H9 (cell line): ENCODE measurements around the gene GBE1. TPM values are rescaled to one million over a fixed set of nuclear protein-coding genes. Genes with fewer than 3 reads are reported as not detected.

Source experiments
- DNase-seq: peaks from one replicate; pipeline ENCODE4 v3.0.0-alpha.2; 2017
- H2AFZ ChIP-seq: one replicate; pipeline ENCODE4 v1.6.1; 2013; ENCODE audit warnings: mild to moderate bottlenecking, low read length, control low read depth, moderate library complexity
- H2AK5ac ChIP-seq: 2 replicates; pipeline ENCODE4 v1.6.1; 2013; ENCODE audit warnings: low read length, control low read depth, mixed read lengths; ENCODE audit not compliant: insufficient read length
- H2BK120ac ChIP-seq: one replicate; pipeline ENCODE4 v1.6.1; 2013; ENCODE audit warnings: low read depth, mild to moderate bottlenecking, low read length, control low read depth, inconsistent platforms; ENCODE audit not compliant: poor library complexity, severe bottlenecking
- H2BK12ac ChIP-seq: 2 replicates; pipeline ENCODE4 v1.6.1; 2013; ENCODE audit warnings: low read length, control low read depth, mixed read lengths, low read depth; ENCODE audit not compliant: insufficient read length
- H2BK15ac ChIP-seq: 2 replicates; pipeline ENCODE4 v1.6.1; 2013; ENCODE audit warnings: low read depth, low read length, control low read depth
- H2BK20ac ChIP-seq: one replicate; pipeline ENCODE4 v1.6.1; 2013; ENCODE audit warnings: low read depth, mild to moderate bottlenecking, low read length, control low read depth, inconsistent platforms; ENCODE audit not compliant: poor library complexity, severe bottlenecking
- H2BK5ac ChIP-seq: 2 replicates; pipeline ENCODE4 v1.6.1; 2013; ENCODE audit warnings: low read length, control low read depth, mixed read lengths; ENCODE audit not compliant: insufficient read length
- H3K14ac ChIP-seq: 2 replicates; pipeline ENCODE4 v1.6.1; 2013; ENCODE audit warnings: low read length, control low read depth; ENCODE audit not compliant: insufficient read depth
- H3K18ac ChIP-seq: 2 replicates; pipeline ENCODE4 v1.6.1; 2013; ENCODE audit warnings: low read depth, mild to moderate bottlenecking, mixed read lengths, low read length, control low read depth; ENCODE audit not compliant: insufficient read length
- H3K23ac ChIP-seq: 2 replicates; pipeline ENCODE4 v1.6.1; 2013; ENCODE audit warnings: low read length, control low read depth, mixed read lengths, low read depth; ENCODE audit not compliant: insufficient read length
- H3K23me2 ChIP-seq: 2 replicates; pipeline ENCODE4 v1.6.1; 2013; ENCODE audit warnings: low read depth, mild to moderate bottlenecking, mixed read lengths, low read length, control low read depth; ENCODE audit not compliant: insufficient read length, poor library complexity, severe bottlenecking
- H3K27ac ChIP-seq: 2 replicates; pipeline ENCODE4 v1.5.1; 2013; ENCODE audit warnings: low read length, control low read depth, mixed read lengths, low read depth; ENCODE audit not compliant: insufficient read length
- H3K27me3 ChIP-seq: 2 replicates; pipeline ENCODE4 v1.6.1; 2013; ENCODE audit warnings: low read length, control low read depth, inconsistent platforms; ENCODE audit not compliant: insufficient read depth
- H3K4ac ChIP-seq: 2 replicates; pipeline ENCODE4 v1.6.1; 2013; ENCODE audit warnings: low read depth, mild to moderate bottlenecking, control low read depth, inconsistent platforms, low read length, moderate library complexity
- H3K4me1 ChIP-seq: 2 replicates; pipeline ENCODE4 v1.6.1; 2013; ENCODE audit warnings: low read length, control low read depth, inconsistent platforms; ENCODE audit not compliant: insufficient read depth
- H3K4me2 ChIP-seq: 2 replicates; pipeline ENCODE4 v1.6.1; 2013; ENCODE audit warnings: low read length, control low read depth, mixed read lengths; ENCODE audit not compliant: insufficient read length, insufficient read depth
- H3K56ac ChIP-seq: 2 replicates; pipeline ENCODE4 v1.6.1; 2013; ENCODE audit warnings: low read depth, mild to moderate bottlenecking, mixed read lengths, low read length, control low read depth; ENCODE audit not compliant: insufficient read length
- H3K79me1 ChIP-seq: 2 replicates; pipeline ENCODE4 v1.6.1; 2013; ENCODE audit warnings: low read depth, mild to moderate bottlenecking, moderate library complexity, low read length, control low read depth, inconsistent platforms; ENCODE audit not compliant: insufficient read depth, poor library complexity, severe bottlenecking
- H3K79me2 ChIP-seq: 2 replicates; pipeline ENCODE4 v1.6.1; 2013; ENCODE audit warnings: low read length, control low read depth, inconsistent platforms; ENCODE audit not compliant: insufficient read depth
- H3K9ac ChIP-seq: 2 replicates; pipeline ENCODE4 v1.6.1; 2013; ENCODE audit warnings: low read length, control low read depth, mixed read lengths; ENCODE audit not compliant: insufficient read length; ENCODE audit errors: extremely low read depth
- H3K9me3 ChIP-seq: one replicate; pipeline ENCODE4 v1.6.1; 2013; ENCODE audit warnings: low read depth, low read length, inconsistent platforms; ENCODE audit not compliant: control insufficient read depth
- H3T11ph ChIP-seq: one replicate; pipeline ENCODE4 v1.6.1; 2013; ENCODE audit warnings: mild to moderate bottlenecking, low read length, control low read depth, inconsistent platforms
- H4K20me1 ChIP-seq: one replicate; pipeline ENCODE4 v1.6.1; 2013; ENCODE audit not compliant: control insufficient read depth, insufficient read length, insufficient read depth
- H4K5ac ChIP-seq: 2 replicates; pipeline ENCODE4 v1.6.1; 2013; ENCODE audit warnings: low read depth, mild to moderate bottlenecking, mixed read lengths, low read length, control low read depth; ENCODE audit not compliant: insufficient read length
- H4K8ac ChIP-seq: replicated peaks from 2 replicates; pipeline ENCODE4 v1.6.1; 2013; ENCODE audit warnings: low read length, control low read depth, mixed read lengths, low read depth; ENCODE audit not compliant: insufficient read length
- H4K91ac ChIP-seq: 2 replicates; pipeline ENCODE4 v1.6.1; 2013; ENCODE audit warnings: low read depth, mild to moderate bottlenecking, moderate library complexity, mixed read lengths, low read length, control low read depth; ENCODE audit not compliant: insufficient read length
- H3K27ac Mint-ChIP-seq, 3 experiments: 2 replicates in 2 of 3; 3 replicates in 1 of 3; pipeline ENCODE4 v1.8.0; 2020 to 2021; ENCODE audit warnings: mixed read lengths in 3 of 3, mild to moderate bottlenecking in 1 of 3, moderate library complexity in 1 of 3
- H3K27me3 Mint-ChIP-seq: 2 replicates; pipeline ENCODE4 v1.8.0; 2021; ENCODE audit warnings: low read depth, mild to moderate bottlenecking, moderate library complexity, mixed read lengths
- H3K36me3 Mint-ChIP-seq, 3 experiments: 2 replicates in 2 of 3; 3 replicates in 1 of 3; pipeline ENCODE4 v1.8.0; 2020 to 2021; ENCODE audit warnings: low read depth in 3 of 3, mixed read lengths in 3 of 3; ENCODE audit not compliant: insufficient read depth in 1 of 3
- H3K4me1 Mint-ChIP-seq, 2 experiments: 2 replicates each; pipeline ENCODE4 v1.8.0; 2020; ENCODE audit warnings: mixed read lengths in 2 of 2
- H3K4me3 Mint-ChIP-seq, 2 experiments: 2 replicates in 1 of 2; 3 replicates in 1 of 2; pipeline ENCODE4 v1.8.0; 2020 to 2021; ENCODE audit warnings: mild to moderate bottlenecking in 2 of 2, mixed read lengths in 2 of 2, moderate library complexity in 1 of 2
- H3K9me3 Mint-ChIP-seq, 2 experiments: 2 replicates in 1 of 2; 3 replicates in 1 of 2; pipeline ENCODE4 v1.8.0; 2020; ENCODE audit warnings: mild to moderate bottlenecking in 2 of 2, mixed read lengths in 2 of 2, moderate library complexity in 1 of 2
- WGBS: extraction: QIAGEN DNeasy Blood & Tissue Kit; methylation state at CpG from one replicate; pipeline ENCODE4 v1.1.7; 2013; ENCODE audit warnings: missing lambda C conversion rate, low lambda C conversion rate, mixed read lengths; ENCODE audit not compliant: insufficient read length; ENCODE audit errors: extremely low coverage; 5-methylcytosine and 5-hydroxymethylcytosine counted together
- total RNA-seq: library from RNA; stranded (reverse); gene quantifications from 2 replicates; pipeline ENCODE4 v1.2.1, GENCODE V29; 2021
- TF ChIP-seq, protein P1 (sequence below): fragments of 200-600 bp; sonication (generic); conservative IDR thresholded peaks from 3 replicates; pipeline ENCODE4 v1.8.0; 2021; ENCODE audit warnings: antibody characterized with exemption, mild to moderate bottlenecking

The GBE1 gene
- total RNA-seq, 1 experiment from 2014 or later: 13.8 TPM

DNA sequence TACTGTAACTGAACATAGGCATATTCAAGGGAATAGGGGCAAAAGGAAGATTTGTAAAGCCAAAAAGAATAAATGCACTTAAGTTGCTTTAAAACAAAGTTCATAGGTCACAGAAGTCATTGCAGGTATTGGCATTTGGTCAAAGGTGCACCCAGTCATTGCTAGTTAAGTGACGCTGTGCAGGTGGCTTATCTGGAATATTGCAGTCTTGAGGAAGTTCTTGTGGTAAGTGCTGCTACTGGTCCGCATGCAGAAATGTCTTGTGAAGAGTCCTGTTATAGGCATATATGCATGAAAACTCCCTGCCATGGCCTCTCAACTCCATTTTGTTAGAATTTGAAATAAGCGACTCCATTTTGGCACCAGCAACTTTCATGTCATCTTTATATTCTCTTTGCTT, 293.1 kb downstream of the GBE1 start:
- Histone ChIP-seq H2AFZ (no peak overlapping the region), H2BK120ac (no peak overlapping the region), H3K27me3 (no peaks in the 10 kb centered on the region), H3T11ph (no peak overlapping the region), H3K23me2 (no peaks in the 10 kb centered on the region), H3K79me2 (no peaks in the 10 kb centered on the region), H3K9ac (no peak overlapping the region), H3K56ac (no peak overlapping the region), H2AK5ac (no peak overlapping the region), H2BK20ac (no peak overlapping the region), H4K5ac (no peak overlapping the region), H3K79me1 (no peaks in the 10 kb centered on the region), H3K14ac (no peak overlapping the region), H3K4me2 (no peak overlapping the region), H4K20me1 (no peaks in the 10 kb centered on the region), H3K4me1 (no peaks in the 10 kb centered on the region; the same call in 1 of the 2 replicates), H2BK5ac (no peak overlapping the region), H3K18ac (no peak overlapping the region), H4K8ac (no peak overlapping the region), H3K4ac (no peak overlapping the region), H3K27ac (no peak overlapping the region), H3K23ac (no peak overlapping the region), H4K91ac (no peak overlapping the region), H2BK15ac (no peak overlapping the region), H3K9me3 (no peaks in the 10 kb centered on the region), H2BK12ac (no peak overlapping the region)
- no peak for DNase-seq
- H3K36me3 Mint-ChIP-seq: no peaks in the 10 kb centered on the region
- no peaks in the 10 kb centered on the region for H3K27me3 Mint-ChIP-seq
- TF ChIP-seq, protein P1, sequence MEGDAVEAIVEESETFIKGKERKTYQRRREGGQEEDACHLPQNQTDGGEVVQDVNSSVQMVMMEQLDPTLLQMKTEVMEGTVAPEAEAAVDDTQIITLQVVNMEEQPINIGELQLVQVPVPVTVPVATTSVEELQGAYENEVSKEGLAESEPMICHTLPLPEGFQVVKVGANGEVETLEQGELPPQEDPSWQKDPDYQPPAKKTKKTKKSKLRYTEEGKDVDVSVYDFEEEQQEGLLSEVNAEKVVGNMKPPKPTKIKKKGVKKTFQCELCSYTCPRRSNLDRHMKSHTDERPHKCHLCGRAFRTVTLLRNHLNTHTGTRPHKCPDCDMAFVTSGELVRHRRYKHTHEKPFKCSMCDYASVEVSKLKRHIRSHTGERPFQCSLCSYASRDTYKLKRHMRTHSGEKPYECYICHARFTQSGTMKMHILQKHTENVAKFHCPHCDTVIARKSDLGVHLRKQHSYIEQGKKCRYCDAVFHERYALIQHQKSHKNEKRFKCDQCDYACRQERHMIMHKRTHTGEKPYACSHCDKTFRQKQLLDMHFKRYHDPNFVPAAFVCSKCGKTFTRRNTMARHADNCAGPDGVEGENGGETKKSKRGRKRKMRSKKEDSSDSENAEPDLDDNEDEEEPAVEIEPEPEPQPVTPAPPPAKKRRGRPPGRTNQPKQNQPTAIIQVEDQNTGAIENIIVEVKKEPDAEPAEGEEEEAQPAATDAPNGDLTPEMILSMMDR: no peak
- WGBS: no CpG with 5 or more reads among the region's 3 CpGs
- H3K9me3 Mint-ChIP-seq: no peaks in the 10 kb centered on the region
- no peak overlapping the region for H3K27ac Mint-ChIP-seq
- peaks cover 30 to 33% of the 10 kb centered on the region in 2 experiments for H3K4me1 Mint-ChIP-seq
- no peak overlapping the region for H3K4me3 Mint-ChIP-seq
